ENCODE data around the gene PLCH2.
A peak's percentile ranks its signal among the peaks of the same experiment; 100 is the strongest.

Gene PLCH2

GRCh38 chr1:2481885-2482284 is 5.8 kb downstream of the PLCH2 start:
- TF ChIP-seq CEBPB (IDR thresholded peaks at IDR 0.05) (no peak), YY1 (IDR thresholded peaks at IDR 0.05; ENCODE audit: low read depth) (no peak), TAF1 (IDR thresholded peaks at IDR 0.05; ENCODE audit: low read depth) (no peak), NFIC (IDR thresholded peaks at IDR 0.05) (peak; percentile 11; the same call in 1 of the 2 replicates), FOXM1 (IDR thresholded peaks at IDR 0.05; ENCODE audit: borderline replicate concordance, low read depth) (no peak), MAX (IDR thresholded peaks at IDR 0.05) (peak; percentile 23; the same call in 1 of the 2 replicates), USF1 (IDR thresholded peaks at IDR 0.05) (peak; percentile 76)

GRCh38 chr1:2482588-2482987 is 6.5 kb downstream of the PLCH2 start:
- TF ChIP-seq REST (IDR thresholded peaks at IDR 0.05; ENCODE audit: low read depth) (peak; percentile 97), YY1 (IDR thresholded peaks at IDR 0.05; ENCODE audit: low read depth) (no peak), EP300 (IDR thresholded peaks at IDR 0.05; ENCODE audit: borderline replicate concordance) (no peak), TCF12 (IDR thresholded peaks at IDR 0.05; ENCODE audit: low read depth) (no peak), FOXM1 (IDR thresholded peaks at IDR 0.05; ENCODE audit: borderline replicate concordance, low read depth) (no peak), ZBTB7A (IDR thresholded peaks at IDR 0.05; ENCODE audit: low read depth) (no peak)

GRCh38 chr1:2483026-2483425 is 6.9 kb downstream of the PLCH2 start:
- TF ChIP-seq TEAD4 (IDR thresholded peaks at IDR 0.05) = no peak
- TF ChIP-seq MAX (IDR thresholded peaks at IDR 0.05) = no peak
- no peak for TF ChIP-seq RAD21 (IDR thresholded peaks at IDR 0.05; ENCODE audit: low read depth)
- TF ChIP-seq USF1 (IDR thresholded peaks at IDR 0.05) = no peak

GRCh38 chr1:2483970-2484369 is 7.9 kb downstream of the PLCH2 start:
- TF ChIP-seq TEAD4 (IDR thresholded peaks at IDR 0.05) = no peak
- TF ChIP-seq NFIC (IDR thresholded peaks at IDR 0.05) = no peak
- no peak for TF ChIP-seq EP300 (IDR thresholded peaks at IDR 0.05; ENCODE audit: borderline replicate concordance)
- TF ChIP-seq REST (IDR thresholded peaks at IDR 0.05; ENCODE audit: low read depth) = no peak
- TF ChIP-seq YY1 (IDR thresholded peaks at IDR 0.05; ENCODE audit: low read depth) = no peak
- no peak for TF ChIP-seq CEBPB (IDR thresholded peaks at IDR 0.05)
- TF ChIP-seq RAD21 (IDR thresholded peaks at IDR 0.05; ENCODE audit: low read depth) = no peak
- TF ChIP-seq FOXM1 (IDR thresholded peaks at IDR 0.05; ENCODE audit: borderline replicate concordance, low read depth) = no peak
- TF ChIP-seq TCF12 (IDR thresholded peaks at IDR 0.05; ENCODE audit: low read depth) = no peak
- no peak for TF ChIP-seq ZBTB7A (IDR thresholded peaks at IDR 0.05; ENCODE audit: low read depth)
- no peak for TF ChIP-seq MAX (IDR thresholded peaks at IDR 0.05)
- no peak for TF ChIP-seq TAF1 (IDR thresholded peaks at IDR 0.05; ENCODE audit: low read depth)
- TF ChIP-seq EGR1 (IDR thresholded peaks at IDR 0.05) = no peak
- TF ChIP-seq USF1 (IDR thresholded peaks at IDR 0.05) = no peak
- TF ChIP-seq CREB1 (IDR thresholded peaks at IDR 0.05; ENCODE audit: low read depth) = no peak

GRCh38 chr1:2486041-2486440 is 10.0 kb downstream of the PLCH2 start:
- TF ChIP-seq YY1 (IDR thresholded peaks at IDR 0.05; ENCODE audit: low read depth) (no peak), TEAD4 (IDR thresholded peaks at IDR 0.05) (no peak), EP300 (IDR thresholded peaks at IDR 0.05; ENCODE audit: borderline replicate concordance) (no peak)

- TF ChIP-seq YY1 (IDR thresholded peaks at IDR 0.05; ENCODE audit: low read depth) (no peak), USF1 (IDR thresholded peaks at IDR 0.05) (no peak), CEBPB (IDR thresholded peaks at IDR 0.05) (no peak), CREB1 (IDR thresholded peaks at IDR 0.05; ENCODE audit: low read depth) (no peak), RAD21 (IDR thresholded peaks at IDR 0.05; ENCODE audit: low read depth) (no peak), REST (IDR thresholded peaks at IDR 0.05; ENCODE audit: low read depth) (no peak), TEAD4 (IDR thresholded peaks at IDR 0.05) (no peak), NFIC (IDR thresholded peaks at IDR 0.05) (no peak), MAX (IDR thresholded peaks at IDR 0.05) (no peak), EP300 (IDR thresholded peaks at IDR 0.05; ENCODE audit: borderline replicate concordance) (no peak), TAF1 (IDR thresholded peaks at IDR 0.05; ENCODE audit: low read depth) (no peak), TCF12 (IDR thresholded peaks at IDR 0.05; ENCODE audit: low read depth) (no peak), ZBTB7A (IDR thresholded peaks at IDR 0.05; ENCODE audit: low read depth) (no peak), FOXM1 (IDR thresholded peaks at IDR 0.05; ENCODE audit: borderline replicate concordance, low read depth) (no peak)
Measured at GRCh38 chr1:2486558-2486957, 10.5 kb downstream of the PLCH2 start.
